IMR-90 (cell line): ENCODE measurements around the gene ARHGEF37. TPM values are rescaled to one million over a fixed set of nuclear protein-coding genes. Genes with fewer than 3 reads are reported as not detected.

Experiments
- ATAC-seq: fragments of 200-7000 bp; cut with Tn5 transposase; 2 replicates; pipeline ENCODE4 v1.9.1; 2020; ENCODE audit warnings: low read depth, mild to moderate bottlenecking, moderate library complexity
- BruUV-seq: library from RNA; stranded (reverse); fragments of 400-500 nt; replicated peaks from 2 replicates; lab custom pipeline; 2021; lab: Mats Ljungman, UMichigan
- CTCF ChIA-PET: fragments of 300-600 bp; formaldehyde crosslinking; extraction: SDS; loops from one replicate; lab custom pipeline; 2021; ENCODE audit warnings: antibody characterized with exemption; lab: Yijun Ruan, JAX
- POLR2A ChIA-PET: fragments of 300-600 bp; sonication (Branson Sonifier 250); formaldehyde crosslinking; loops from one replicate; lab custom pipeline; 2022; ENCODE audit warnings: antibody characterized with exemption; ENCODE audit not compliant: unreplicated experiment; lab: Charles Lee
- DNase-seq: peaks from one replicate; pipeline ENCODE4 v3.0.0; 2013
- H2AFZ ChIP-seq: replicated peaks from 2 replicates; pipeline ENCODE3; 2013; ENCODE audit warnings: low read length, mild to moderate bottlenecking; ENCODE audit not compliant: poor library complexity
- H2AK5ac ChIP-seq: 2 replicates; pipeline ENCODE4 v1.6.1; 2013; ENCODE audit warnings: low read depth, low read length, inconsistent platforms
- H2AK9ac ChIP-seq: replicated peaks from 2 replicates; pipeline ENCODE3; 2013; ENCODE audit warnings: mild to moderate bottlenecking, low read depth, low read length, moderate library complexity; ENCODE audit not compliant: poor library complexity
- H2BK120ac ChIP-seq: 2 replicates; pipeline ENCODE4 v1.6.1; 2013; ENCODE audit warnings: low read depth, low read length, inconsistent platforms
- H2BK15ac ChIP-seq: 3 replicates; pipeline ENCODE4 v1.6.1; 2013; ENCODE audit warnings: low read depth, low read length, inconsistent platforms
- H2BK20ac ChIP-seq: 2 replicates; pipeline ENCODE4 v1.6.1; 2013; ENCODE audit warnings: low read depth, mild to moderate bottlenecking, inconsistent platforms, low read length, moderate library complexity
- H2BK5ac ChIP-seq: 2 replicates; pipeline ENCODE4 v1.6.1; 2013; ENCODE audit warnings: mild to moderate bottlenecking, low read depth, low read length, inconsistent platforms; ENCODE audit not compliant: poor library complexity, severe bottlenecking
- H3K14ac ChIP-seq: replicated peaks from 2 replicates; pipeline ENCODE4 v1.6.1; 2013; ENCODE audit warnings: low read depth, low read length, inconsistent platforms
- H3K18ac ChIP-seq: 2 replicates; pipeline ENCODE4 v1.6.1; 2013; ENCODE audit warnings: low read depth, low read length, control low read depth
- H3K23ac ChIP-seq: 2 replicates; pipeline ENCODE4 v1.6.1; 2013; ENCODE audit warnings: low read depth, low read length, inconsistent platforms
- H3K27ac ChIP-seq: 2 replicates; pipeline ENCODE4 v1.5.1; 2013; ENCODE audit warnings: mild to moderate bottlenecking, control low read depth, low read length; ENCODE audit not compliant: insufficient read depth
- H3K27me3 ChIP-seq: 2 replicates; pipeline ENCODE4 v1.6.1; 2013; ENCODE audit warnings: low read length; ENCODE audit not compliant: control insufficient read depth, insufficient read depth
- H3K36me3 ChIP-seq: 2 replicates; pipeline ENCODE4 v1.6.1; 2013; ENCODE audit warnings: low read length, mixed read lengths; ENCODE audit not compliant: control insufficient read depth, insufficient read depth
- H3K4ac ChIP-seq: 2 replicates; pipeline ENCODE4 v1.6.1; 2013; ENCODE audit warnings: low read depth, low read length, inconsistent platforms
- H3K4me1 ChIP-seq: 2 replicates; pipeline ENCODE4 v1.6.1; 2013; ENCODE audit warnings: low read length, mixed read lengths; ENCODE audit not compliant: control insufficient read depth, insufficient read depth
- H3K4me2 ChIP-seq: 2 replicates; pipeline ENCODE4 v1.6.1; 2013; ENCODE audit warnings: low read depth, mild to moderate bottlenecking, control low read depth, low read length, moderate library complexity
- H3K4me3 ChIP-seq: 2 replicates; pipeline ENCODE4 v1.5.1; 2013; ENCODE audit warnings: low read depth, mild to moderate bottlenecking, control low read depth, low read length, moderate library complexity; ENCODE audit not compliant: insufficient read depth
- H3K56ac ChIP-seq: 2 replicates; pipeline ENCODE4 v1.6.1; 2013; ENCODE audit warnings: low read length, inconsistent platforms; ENCODE audit not compliant: insufficient read depth; ENCODE audit errors: extremely low read depth
- H3K79me1 ChIP-seq, 2 experiments: 2 replicates each; pipeline ENCODE4 v1.6.1; 2013; ENCODE audit warnings: low read length in 2 of 2, inconsistent platforms in 1 of 2, low read depth in 1 of 2
- H3K9ac ChIP-seq: 2 replicates; pipeline ENCODE4 v1.6.1; 2013; ENCODE audit warnings: low read depth, low read length, control low read depth
- H3K9me1 ChIP-seq: 2 replicates; pipeline ENCODE4 v1.6.1; 2013; ENCODE audit warnings: low read length, inconsistent platforms; ENCODE audit not compliant: insufficient read depth
- H3K9me3 ChIP-seq: 2 replicates; pipeline ENCODE4 v1.6.1; 2013; ENCODE audit warnings: low read length; ENCODE audit not compliant: control insufficient read depth, insufficient read depth
- H4K20me1 ChIP-seq: 2 replicates; pipeline ENCODE4 v1.6.1; 2013; ENCODE audit warnings: low read length, inconsistent platforms; ENCODE audit not compliant: insufficient read depth
- H4K5ac ChIP-seq: 2 replicates; pipeline ENCODE4 v1.6.1; 2013; ENCODE audit warnings: mild to moderate bottlenecking, low read depth, low read length, control low read depth
- H4K8ac ChIP-seq, 2 experiments: 2 replicates each; pipeline ENCODE4 v1.6.1; 2013; ENCODE audit warnings: low read depth in 2 of 2, low read length in 2 of 2, control low read depth in 1 of 2, inconsistent platforms in 1 of 2
- H4K91ac ChIP-seq: 2 replicates; pipeline ENCODE4 v1.6.1; 2013; ENCODE audit warnings: low read depth, low read length, inconsistent platforms; ENCODE audit not compliant: insufficient read depth
- CEBPB ChIP-seq: IDR thresholded peaks from 2 replicates; pipeline ENCODE4 v1.6.1; 2012; ENCODE audit warnings: low read depth, low read length, improper control_type of control experiment
- CTCF ChIP-seq: conservative IDR thresholded peaks from 2 replicates; pipeline ENCODE4 v1.5.1; 2012; ENCODE audit warnings: mild to moderate bottlenecking, low read depth, low read length, improper control_type of control experiment
- MAZ ChIP-seq: IDR thresholded peaks from 2 replicates; pipeline ENCODE4 v1.6.1; 2012; ENCODE audit warnings: low read depth, mild to moderate bottlenecking, low read length, improper control_type of control experiment, moderate library complexity, borderline replicate concordance
- NFE2L2 ChIP-seq: fragments of 150-350 bp; IDR thresholded peaks from 2 replicates; pipeline ENCODE4 v1.6.1; 2016; ENCODE audit warnings: low read depth, mild to moderate bottlenecking, low read length
- RAD21 ChIP-seq: IDR thresholded peaks from 2 replicates; pipeline ENCODE4 v1.6.1; 2012; ENCODE audit warnings: low read length, improper control_type of control experiment
- SMC3 ChIP-seq: fragments of 150-350 bp; IDR thresholded peaks from 2 replicates; pipeline ENCODE4 v1.6.1; 2016; ENCODE audit warnings: low read depth, mild to moderate bottlenecking, antibody characterized with exemption, low read length, moderate library complexity
- USF2 ChIP-seq: fragments of 150-350 bp; IDR thresholded peaks from 2 replicates; pipeline ENCODE4 v1.6.1; 2017; ENCODE audit warnings: mild to moderate bottlenecking, antibody characterized with exemption, low read length, low read depth
- WGBS, 2 experiments: methylation state at CpG; one replicate each; pipeline versions ENCODE4 v1.1.5 to v1.1.7; 2013; ENCODE audit warnings: missing lambda C conversion rate in 2 of 2; ENCODE audit not compliant: insufficient read length in 1 of 2; ENCODE audit errors: extremely low coverage in 2 of 2; 5-methylcytosine and 5-hydroxymethylcytosine counted together
- dilution Hi-C: fragments of 300-500 bp; cut with HindIII; formaldehyde crosslinking; loops from one replicate; pipeline ENCODE4 v1.14.3; 2018; ENCODE audit warnings: low sequenced_read_pairs; ENCODE audit not compliant: unreplicated experiment
- in situ Hi-C: fragments of 300-500 bp; cut with MboI; formaldehyde crosslinking; loops from 3 replicates; pipeline ENCODE4 v1.14.3; 2019; ENCODE audit warnings: low sequenced_read_pairs, inconsistent platforms, mixed read lengths
- intact Hi-C: fragments of 100-400 bp; cut with micrococcal nuclease; formaldehyde crosslinking; loops from 2 replicates; pipeline ENCODE4 v1.10.0; 2022
- polyA plus RNA-seq, 3 experiments: library from polyadenylated mRNA; depleted of rRNA; stranded (reverse); fragments of >200 nt; gene quantifications; 2 replicates each; pipeline ENCODE4 v1.2.3, GENCODE V29; 2012; ENCODE audit warnings: low replicate concordance in 1 of 3
- total RNA-seq: library from RNA; depleted of rRNA; stranded (reverse); fragments of >200 nt; gene quantifications from 2 replicates; pipeline ENCODE4 v1.2.3, GENCODE V29; 2012

The ARHGEF37 gene
- total and polyA plus RNA-seq, 2 of the 4 experiments (the other 2 are of a cell fraction), result 0.39 to 0.54 TPM

- H3K4me2 ChIP-seq, result peak overlapping the region; percentile 61; the same call in 1 of the 2 replicates
- no peaks in the 10 kb centered on the region for H4K20me1 ChIP-seq
- H3K4ac ChIP-seq, result peak overlapping the region; percentile 27; the same call in 1 of the 2 replicates
- POLR2A ChIA-PET, result interaction anchor here (0.6 kb wide), 1 partner anchor 205 kb away, joined by 5 read pairs; no protein-coding TSS in a partner anchor
- peak overlapping the region; percentile 92 for H2AFZ ChIP-seq
- H3K18ac ChIP-seq, result no peak overlapping the region
- H3K9me3 ChIP-seq, result no peaks in the 10 kb centered on the region
- no peaks in the 10 kb centered on the region for H3K79me1 ChIP-seq
- H2BK20ac ChIP-seq, result 0 out of 2 replicates have a peak overlapping the region, but pooled peaks have one; percentile 57
- ATAC-seq (peak; percentile 95), DNase-seq (peak; percentile 72)
- H3K36me3 ChIP-seq, result no peaks in the 10 kb centered on the region
- no peaks in the 10 kb centered on the region for H3K9me1 ChIP-seq
- peak overlapping the region in 1 of 2 experiments; percentile 46; a peak in 1 of 4 replicates for H4K8ac ChIP-seq
- H2AK9ac ChIP-seq, result peak overlapping the region; percentile 80
- no peak overlapping the region for H4K91ac ChIP-seq
- CTCF ChIA-PET, result interaction anchor here (0.5 to 1.7 kb wide), 19 partner anchors 8 to 301 kb away, joined by 3 to 10 read pairs (median 3); partner anchors contain the start of gene CSNK1A1
- H3K56ac ChIP-seq, result no peak overlapping the region
- dilution Hi-C loops (no loop called here), intact Hi-C loops (loop anchor here (2.0 to 5.0 kb wide), 5 partner anchors 36 to 251 kb away; partner anchors contain the start of gene ARHGEF37), in situ Hi-C loops (no loop called here)
- no peak overlapping the region for H3K27ac ChIP-seq
- H3K14ac ChIP-seq, result no peak overlapping the region
- no peak overlapping the region for H2BK15ac ChIP-seq
- no peak overlapping the region for H3K4me3 ChIP-seq
- H4K5ac ChIP-seq, result no peak overlapping the region
- BruUV-seq, result no TSS peak
- H2BK120ac ChIP-seq, result peak overlapping the region; percentile 59; the same call in 1 of the 2 replicates
- 11% methylated on average over 3 of the region's 9 CpGs; no CpG with 5 or more reads in 1 of the 2 experiments for WGBS, 2 experiments
- peaks cover 5% of the 10 kb centered on the region for H3K27me3 ChIP-seq
- H2BK5ac ChIP-seq, result no peak overlapping the region
- H3K9ac ChIP-seq, result no peak overlapping the region
- TF ChIP-seq USF2 (no peak), RAD21 (peak; percentile 83), MAZ (0 out of 2 replicates have a peak, but pooled peaks have one; percentile 8), SMC3 (peak; percentile 55; the same call in 1 of the 2 replicates), NFE2L2 (no peak), CEBPB (no peak), CTCF (peak; percentile 79)
- H2AK5ac ChIP-seq, result no peak overlapping the region; the same call in 1 of the 2 replicates
- H3K23ac ChIP-seq, result no peak overlapping the region
- H3K4me1 ChIP-seq, result peaks cover 3% of the 10 kb centered on the region
Measured at GRCh38 chr5:149618581-149619248, 37.4 kb downstream of the ARHGEF37 start.
